ENCODE measurements around the gene EIF4E3.

The EIF4E3 gene

DNA sequence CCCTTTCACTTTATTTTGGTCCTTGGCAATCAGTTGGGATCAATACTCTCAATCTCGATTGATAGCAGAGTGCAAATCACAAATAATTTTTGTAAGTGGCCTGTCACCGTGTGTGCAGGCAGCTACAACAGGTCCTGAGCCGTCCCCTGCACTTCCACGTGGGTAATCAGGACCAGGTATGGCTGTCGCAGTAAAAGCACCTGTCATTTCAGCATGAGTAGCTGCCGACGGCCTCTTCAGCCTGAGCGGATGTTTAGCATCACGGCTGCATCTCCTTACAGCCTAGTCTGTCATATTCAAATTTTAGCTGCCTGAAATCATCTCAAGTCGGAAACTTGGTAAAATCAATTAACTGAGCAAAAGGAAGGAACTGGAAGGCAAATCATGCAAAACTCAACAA, 88.7 kb downstream of the EIF4E3 start:
- H3K27ac ChIP-seq (ENCODE audit: low read length), result no peak overlapping the region
- no peaks in the 10 kb centered on the region for H3K4me1 ChIP-seq (ENCODE audit: low read length)
- H3K9me2 ChIP-seq (replicated peaks; ENCODE audit: insufficient read depth, low read length), result no peaks in the 10 kb centered on the region
- H3K36me3 ChIP-seq (replicated peaks; ENCODE audit: insufficient read depth, low read length), result no peaks in the 10 kb centered on the region
- TF ChIP-seq EZH2phosphoT487 (IDR thresholded peaks at IDR 0.05; ENCODE audit: low read length), result no peak
- no peak for TF ChIP-seq EZH2 (optimal IDR thresholded peaks at IDR 0.05; ENCODE audit: low read depth, low read length)
- TF ChIP-seq, protein P1, sequence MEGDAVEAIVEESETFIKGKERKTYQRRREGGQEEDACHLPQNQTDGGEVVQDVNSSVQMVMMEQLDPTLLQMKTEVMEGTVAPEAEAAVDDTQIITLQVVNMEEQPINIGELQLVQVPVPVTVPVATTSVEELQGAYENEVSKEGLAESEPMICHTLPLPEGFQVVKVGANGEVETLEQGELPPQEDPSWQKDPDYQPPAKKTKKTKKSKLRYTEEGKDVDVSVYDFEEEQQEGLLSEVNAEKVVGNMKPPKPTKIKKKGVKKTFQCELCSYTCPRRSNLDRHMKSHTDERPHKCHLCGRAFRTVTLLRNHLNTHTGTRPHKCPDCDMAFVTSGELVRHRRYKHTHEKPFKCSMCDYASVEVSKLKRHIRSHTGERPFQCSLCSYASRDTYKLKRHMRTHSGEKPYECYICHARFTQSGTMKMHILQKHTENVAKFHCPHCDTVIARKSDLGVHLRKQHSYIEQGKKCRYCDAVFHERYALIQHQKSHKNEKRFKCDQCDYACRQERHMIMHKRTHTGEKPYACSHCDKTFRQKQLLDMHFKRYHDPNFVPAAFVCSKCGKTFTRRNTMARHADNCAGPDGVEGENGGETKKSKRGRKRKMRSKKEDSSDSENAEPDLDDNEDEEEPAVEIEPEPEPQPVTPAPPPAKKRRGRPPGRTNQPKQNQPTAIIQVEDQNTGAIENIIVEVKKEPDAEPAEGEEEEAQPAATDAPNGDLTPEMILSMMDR (IDR thresholded peaks at IDR 0.05; ENCODE audit: low read length), result no peak
- no peaks in the 10 kb centered on the region for H3K9me3 ChIP-seq (replicated peaks; ENCODE audit: insufficient read depth, low read length)
- H3K4me3 ChIP-seq (ENCODE audit: low read length), result no peak overlapping the region
- DNase-seq, result no peak
- no peaks in the 10 kb centered on the region for H4K20me1 ChIP-seq (ENCODE audit: insufficient read depth, low read length)
- no peak overlapping the region for H3K9ac ChIP-seq (ENCODE audit: low read length)
- H3K27me3 ChIP-seq (replicated peaks; ENCODE audit: insufficient read depth, low read length), result no peaks in the 10 kb centered on the region
- H3K4me2 ChIP-seq (ENCODE audit: low read depth, low read length), result no peak overlapping the region
- no peak overlapping the region for H2AFZ ChIP-seq (ENCODE audit: low read length)
- H3F3A ChIP-seq (ENCODE audit: insufficient read depth, low read length), result no peaks in the 10 kb centered on the region
- no peaks in the 10 kb centered on the region for H3K79me2 ChIP-seq (ENCODE audit: low read length)

DNA sequence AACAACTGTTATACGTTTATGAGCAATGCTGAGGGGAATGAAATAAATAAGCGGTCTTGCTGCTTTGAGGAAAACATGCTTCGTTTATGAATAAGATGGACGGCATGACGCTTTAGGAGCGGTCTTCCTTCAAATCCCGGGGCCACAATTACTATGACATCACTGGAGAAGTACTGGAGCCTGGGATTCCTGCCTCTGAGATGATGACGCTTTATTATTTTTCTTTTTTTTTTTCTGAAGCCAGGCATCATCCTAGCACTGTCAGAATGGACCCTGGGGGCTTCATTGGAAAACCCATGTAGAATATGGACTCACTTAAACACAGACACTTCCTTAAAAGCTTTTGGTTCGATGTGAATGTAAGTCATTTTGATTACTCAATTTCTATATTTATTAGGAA, 89.2 kb downstream of the EIF4E3 start:
- TF ChIP-seq, protein P1 (IDR thresholded peaks at IDR 0.05; ENCODE audit: low read length), result no peak
- TF ChIP-seq EZH2 (optimal IDR thresholded peaks at IDR 0.05; ENCODE audit: low read depth, low read length), result no peak
- no peak for TF ChIP-seq EZH2phosphoT487 (IDR thresholded peaks at IDR 0.05; ENCODE audit: low read length)
- no peak overlapping the region for H2AFZ ChIP-seq (ENCODE audit: low read length)
- no peaks in the 10 kb centered on the region for H3K79me2 ChIP-seq (ENCODE audit: low read length)
- H3K4me2 ChIP-seq (ENCODE audit: low read depth, low read length), result no peak overlapping the region
- no peaks in the 10 kb centered on the region for H3K36me3 ChIP-seq (replicated peaks; ENCODE audit: insufficient read depth, low read length)
- H3K9me3 ChIP-seq (replicated peaks; ENCODE audit: insufficient read depth, low read length), result no peaks in the 10 kb centered on the region
- no peak overlapping the region for H3K4me3 ChIP-seq (ENCODE audit: low read length)
- no peaks in the 10 kb centered on the region for H3F3A ChIP-seq (ENCODE audit: insufficient read depth, low read length)
- H3K27me3 ChIP-seq (replicated peaks; ENCODE audit: insufficient read depth, low read length), result no peaks in the 10 kb centered on the region
- H3K4me1 ChIP-seq (ENCODE audit: low read length), result no peaks in the 10 kb centered on the region
- H3K27ac ChIP-seq (ENCODE audit: low read length), result no peak overlapping the region
- H4K20me1 ChIP-seq (ENCODE audit: insufficient read depth, low read length), result no peaks in the 10 kb centered on the region
- H3K9ac ChIP-seq (ENCODE audit: low read length), result no peak overlapping the region
- no peaks in the 10 kb centered on the region for H3K9me2 ChIP-seq (replicated peaks; ENCODE audit: insufficient read depth, low read length)
- DNase-seq, result no peak

DNA sequence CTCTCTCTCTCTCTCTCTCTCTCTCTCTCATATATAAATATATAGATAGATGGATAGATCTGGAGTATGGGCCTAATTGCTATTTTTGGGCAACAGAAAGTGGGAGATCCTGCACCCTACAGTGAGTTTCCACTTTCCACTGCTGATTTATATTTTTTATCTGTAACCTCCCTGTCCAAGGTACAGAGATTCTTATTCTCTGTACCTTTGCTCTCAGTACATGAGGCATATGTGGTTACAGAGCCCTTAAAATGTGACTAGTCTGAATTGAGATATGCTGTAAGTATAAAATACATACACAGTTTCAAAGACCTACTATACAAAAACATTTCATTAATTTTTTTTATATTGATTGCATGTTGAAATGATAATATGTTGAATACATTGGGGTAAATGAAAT, 90.5 kb downstream of the EIF4E3 start:
- no peak for TF ChIP-seq EZH2 (optimal IDR thresholded peaks at IDR 0.05; ENCODE audit: low read depth, low read length)
- TF ChIP-seq, protein P1 (IDR thresholded peaks at IDR 0.05; ENCODE audit: low read length), result no peak
- TF ChIP-seq EZH2phosphoT487 (IDR thresholded peaks at IDR 0.05; ENCODE audit: low read length), result no peak

More for the DNA sequence above, 90.5 kb downstream of the EIF4E3 start:
- H3K27ac ChIP-seq (ENCODE audit: low read length), result no peak overlapping the region
- no peak overlapping the region for H3K4me3 ChIP-seq (ENCODE audit: low read length)
- no peaks in the 10 kb centered on the region for H3F3A ChIP-seq (ENCODE audit: insufficient read depth, low read length)
- H3K4me1 ChIP-seq (ENCODE audit: low read length), result no peaks in the 10 kb centered on the region
- H3K9me3 ChIP-seq (replicated peaks; ENCODE audit: insufficient read depth, low read length), result no peaks in the 10 kb centered on the region
- H3K9ac ChIP-seq (ENCODE audit: low read length), result no peak overlapping the region
- no peaks in the 10 kb centered on the region for H3K36me3 ChIP-seq (replicated peaks; ENCODE audit: insufficient read depth, low read length)
- no peaks in the 10 kb centered on the region for H3K27me3 ChIP-seq (replicated peaks; ENCODE audit: insufficient read depth, low read length)
- H4K20me1 ChIP-seq (ENCODE audit: insufficient read depth, low read length), result no peaks in the 10 kb centered on the region
- H3K4me2 ChIP-seq (ENCODE audit: low read depth, low read length), result no peak overlapping the region
- no peak for DNase-seq
- H3K79me2 ChIP-seq (ENCODE audit: low read length), result no peaks in the 10 kb centered on the region
- no peak overlapping the region for H2AFZ ChIP-seq (ENCODE audit: low read length)
- no peaks in the 10 kb centered on the region for H3K9me2 ChIP-seq (replicated peaks; ENCODE audit: insufficient read depth, low read length)

All from MM.1S (cell line).